ENCODE data around the gene CSRP1. TPM values are rescaled to one million over a fixed set of nuclear protein-coding genes. Genes with fewer than 3 reads are reported as not detected.

CSRP1 gene
- total RNA-seq, 6 experiments from 2014 or later, result 540 to 614 (median 577) TPM

- H3K4me1 Mint-ChIP-seq (ENCODE audit: low read depth), result peaks cover 54% of the 10 kb centered on the region
- no peak overlapping the region for H3K27ac Mint-ChIP-seq
- no peaks in the 10 kb centered on the region for H3K9me3 Mint-ChIP-seq
These were observed 9.7 kb upstream of the CSRP1 start for GRCh38 chr1:201516511-201517127.

GRCh38 chr1:201515895-201516294 is 9.0 kb upstream of the CSRP1 start:
- H3K4me1 Mint-ChIP-seq (ENCODE audit: low read depth), result peaks cover 57% of the 10 kb centered on the region
- DNase-seq, result no peak
- H3K27ac Mint-ChIP-seq, result no peak overlapping the region
- no peaks in the 10 kb centered on the region for H3K36me3 Mint-ChIP-seq (ENCODE audit: low read depth)
- H3K4me3 Mint-ChIP-seq, result no peak overlapping the region
- H3K9me3 Mint-ChIP-seq, result no peaks in the 10 kb centered on the region
- no peak for TF ChIP-seq CTCF (IDR thresholded peaks at IDR 0.05)
- H3K27me3 Mint-ChIP-seq (ENCODE audit: insufficient read depth), result peaks cover 2% of the 10 kb centered on the region; the same call in 1 of the 2 replicates

More at GRCh38 chr1:201516511-201517127, 9.7 kb upstream of the CSRP1 start:
- peaks cover 2% of the 10 kb centered on the region; the same call in 1 of the 2 replicates for H3K27me3 Mint-ChIP-seq (ENCODE audit: insufficient read depth)
- H3K36me3 Mint-ChIP-seq (ENCODE audit: low read depth), result no peaks in the 10 kb centered on the region
- TF ChIP-seq CTCF (IDR thresholded peaks at IDR 0.05), result no peak
- DNase-seq, result no peak
- H3K4me3 Mint-ChIP-seq, result no peak overlapping the region

GRCh38 chr1:201515062-201515750 is 8.3 kb upstream of the CSRP1 start:
- H3K27ac Mint-ChIP-seq, result no peak overlapping the region
- peaks cover 61% of the 10 kb centered on the region for H3K4me1 Mint-ChIP-seq (ENCODE audit: low read depth)
- no peak for TF ChIP-seq CTCF (IDR thresholded peaks at IDR 0.05)
- peaks cover 2% of the 10 kb centered on the region; the same call in 1 of the 2 replicates for H3K27me3 Mint-ChIP-seq (ENCODE audit: insufficient read depth)
- no peak for DNase-seq
- no peak overlapping the region for H3K4me3 Mint-ChIP-seq
- H3K9me3 Mint-ChIP-seq, result no peaks in the 10 kb centered on the region
- H3K36me3 Mint-ChIP-seq (ENCODE audit: low read depth), result no peaks in the 10 kb centered on the region

- Mint-ChIP-seq H3K4me1 (ENCODE audit: low read depth) (peaks cover 68% of the 10 kb centered on the region), H3K27ac (no peak overlapping the region)
These were observed 7.5 kb upstream of the CSRP1 start for GRCh38 chr1:201514466-201514865.

More at GRCh38 chr1:201514466-201514865, 7.5 kb upstream of the CSRP1 start:
- no peak overlapping the region for H3K4me3 Mint-ChIP-seq
- no peaks in the 10 kb centered on the region for H3K36me3 Mint-ChIP-seq (ENCODE audit: low read depth)
- no peak for TF ChIP-seq CTCF (IDR thresholded peaks at IDR 0.05)
- DNase-seq, result no peak
- peaks cover 2% of the 10 kb centered on the region; the same call in 1 of the 2 replicates for H3K27me3 Mint-ChIP-seq (ENCODE audit: insufficient read depth)
- H3K9me3 Mint-ChIP-seq, result no peaks in the 10 kb centered on the region
